ENCODE data around the gene COL13A1. TPM values are rescaled to one million over a fixed set of nuclear protein-coding genes. Genes with fewer than 3 reads are reported as not detected.

The COL13A1 gene
- total and polyA plus RNA-seq, 4 donors: 3.5 to 32.8 (median 11.5) TPM

- Histone ChIP-seq H3K27me3 (ENCODE audit: control insufficient read depth in 1 of 2, insufficient read depth in 2 of 2, low read length in 1 of 2) (no peaks in the 10 kb centered on the region), H3K4me3 (ENCODE audit: low read length in 2 of 2) (no peak overlapping the region), H3K9me3 (ENCODE audit: control insufficient read depth, low read length) (no peaks in the 10 kb centered on the region), H3K36me3 (ENCODE audit: control insufficient read depth in 1 of 2, insufficient read depth in 2 of 2, low read length in 1 of 2) (no peaks in the 10 kb centered on the region), H3K4me1 (ENCODE audit: control insufficient read depth in 1 of 2, insufficient read depth in 2 of 2, low read length in 2 of 2) (no peaks in the 10 kb centered on the region), H3K27ac (ENCODE audit: low read depth in 1 of 2, low read length in 2 of 2) (no peak overlapping the region)
- intact Hi-C loops (cut with DNase I): no loop called here
- DNase-seq (no peak), ATAC-seq (ENCODE audit: low FRiP score) (no peak)
- 58 to 63% methylated on average over 3 of the region's 3 CpGs for WGBS, 2 donors
These were observed 20.1 kb upstream of the COL13A1 start for GRCh38 chr10:69781576-69781975.

- intact Hi-C loops (cut with DNase I): no loop called here
These were observed 18.2 kb upstream of the COL13A1 start for GRCh38 chr10:69783515-69783914.

GRCh38 chr10:69786791-69787190 is 14.9 kb upstream of the COL13A1 start:
- ATAC-seq (ENCODE audit: low FRiP score) (peak; percentile 47), DNase-seq (no peak)
- intact Hi-C loops (cut with DNase I): loop anchor here in 1 of 2 donors (5.0 kb wide), 1 partner anchor 126 kb away; no protein-coding TSS in a partner anchor
- peaks cover 2 to 7% of the 10 kb centered on the region in 2 donors for H3K4me1 ChIP-seq (ENCODE audit: control insufficient read depth in 1 of 2, insufficient read depth in 2 of 2, low read length in 2 of 2)
- H3K27me3 ChIP-seq (ENCODE audit: control insufficient read depth in 1 of 2, insufficient read depth in 2 of 2, low read length in 1 of 2): no peaks in the 10 kb centered on the region
- H3K4me3 ChIP-seq (ENCODE audit: low read length in 2 of 2): no peak overlapping the region
- no peaks in the 10 kb centered on the region for H3K9me3 ChIP-seq (ENCODE audit: control insufficient read depth, low read length)
- no peaks in the 10 kb centered on the region for H3K36me3 ChIP-seq (ENCODE audit: control insufficient read depth in 1 of 2, insufficient read depth in 2 of 2, low read length in 1 of 2)
- 19 to 34% methylated on average over 1 of the region's 1 CpG for WGBS, 2 donors
- H3K27ac ChIP-seq (ENCODE audit: low read depth in 1 of 2, low read length in 2 of 2): peak overlapping the region in 1 of 2 donors; percentile 54

More at GRCh38 chr10:69783515-69783914, 18.2 kb upstream of the COL13A1 start:
- Histone ChIP-seq H3K27me3 (ENCODE audit: control insufficient read depth in 1 of 2, insufficient read depth in 2 of 2, low read length in 1 of 2) (no peaks in the 10 kb centered on the region), H3K27ac (ENCODE audit: low read depth in 1 of 2, low read length in 2 of 2) (no peak overlapping the region), H3K36me3 (ENCODE audit: control insufficient read depth in 1 of 2, insufficient read depth in 2 of 2, low read length in 1 of 2) (no peaks in the 10 kb centered on the region), H3K4me1 (ENCODE audit: control insufficient read depth in 1 of 2, insufficient read depth in 2 of 2, low read length in 2 of 2) (no peaks in the 10 kb centered on the region), H3K4me3 (ENCODE audit: low read length in 2 of 2) (no peak overlapping the region), H3K9me3 (ENCODE audit: control insufficient read depth, low read length) (no peaks in the 10 kb centered on the region)
- 69 to 72% methylated on average over 2 of the region's 2 CpGs for WGBS, 2 donors
- DNase-seq (no peak), ATAC-seq (ENCODE audit: low FRiP score) (no peak)

GRCh38 chr10:69787681-69788080 is 14.0 kb upstream of the COL13A1 start:
- Histone ChIP-seq H3K9me3 (ENCODE audit: control insufficient read depth, low read length) (no peaks in the 10 kb centered on the region), H3K36me3 (ENCODE audit: control insufficient read depth in 1 of 2, insufficient read depth in 2 of 2, low read length in 1 of 2) (no peaks in the 10 kb centered on the region), H3K27ac (ENCODE audit: low read depth in 1 of 2, low read length in 2 of 2) (peak overlapping the region in 1 of 2 donors; percentile 13), H3K4me1 (ENCODE audit: control insufficient read depth in 1 of 2, insufficient read depth in 2 of 2, low read length in 2 of 2) (peaks cover 2 to 7% of the 10 kb centered on the region in 2 donors), H3K4me3 (ENCODE audit: low read length in 2 of 2) (no peak overlapping the region), H3K27me3 (ENCODE audit: control insufficient read depth in 1 of 2, insufficient read depth in 2 of 2, low read length in 1 of 2) (no peaks in the 10 kb centered on the region)
- WGBS, 2 donors: 72 to 79% methylated on average over 6 of the region's 6 CpGs
- ATAC-seq (ENCODE audit: low FRiP score) (no peak), DNase-seq (no peak)
- intact Hi-C loops (cut with DNase I): loop anchor here in 1 of 2 donors (5.0 kb wide), 1 partner anchor 125 kb away; no protein-coding TSS in a partner anchor

GRCh38 chr10:69789164-69789576 is 12.5 kb upstream of the COL13A1 start:
- no peaks in the 10 kb centered on the region for H3K27me3 ChIP-seq (ENCODE audit: control insufficient read depth in 1 of 2, insufficient read depth in 2 of 2, low read length in 1 of 2)
- 33 to 37% methylated on average over 4 of the region's 4 CpGs for WGBS, 2 donors
- no peaks in the 10 kb centered on the region for H3K9me3 ChIP-seq (ENCODE audit: control insufficient read depth, low read length)
- DNase-seq (no peak), ATAC-seq (ENCODE audit: low FRiP score) (peak; percentile 33)
- H3K4me3 ChIP-seq (ENCODE audit: low read length in 2 of 2): no peak overlapping the region
- no peaks in the 10 kb centered on the region for H3K36me3 ChIP-seq (ENCODE audit: control insufficient read depth in 1 of 2, insufficient read depth in 2 of 2, low read length in 1 of 2)
- H3K27ac ChIP-seq (ENCODE audit: low read depth in 1 of 2, low read length in 2 of 2): peak overlapping the region; percentile 62 to 84
- peaks cover 2 to 7% of the 10 kb centered on the region in 2 donors for H3K4me1 ChIP-seq (ENCODE audit: control insufficient read depth in 1 of 2, insufficient read depth in 2 of 2, low read length in 2 of 2)
- intact Hi-C loops (cut with DNase I): loop anchor here in 1 of 2 donors (5.0 kb wide), 1 partner anchor 123 kb away; no protein-coding TSS in a partner anchor

GRCh38 chr10:69791812-69792211 is 9.9 kb upstream of the COL13A1 start:
- no peaks in the 10 kb centered on the region for H3K27me3 ChIP-seq (ENCODE audit: control insufficient read depth in 1 of 2, insufficient read depth in 2 of 2, low read length in 1 of 2)
- no peaks in the 10 kb centered on the region for H3K36me3 ChIP-seq (ENCODE audit: control insufficient read depth in 1 of 2, insufficient read depth in 2 of 2, low read length in 1 of 2)
- DNase-seq (no peak), ATAC-seq (ENCODE audit: low FRiP score) (no peak)
- H3K4me1 ChIP-seq (ENCODE audit: control insufficient read depth in 1 of 2, insufficient read depth in 2 of 2, low read length in 2 of 2): peaks cover 2 to 7% of the 10 kb centered on the region in 2 donors
- peaks cover 2% of the 10 kb centered on the region for H3K9me3 ChIP-seq (ENCODE audit: control insufficient read depth, low read length)
- H3K27ac ChIP-seq (ENCODE audit: low read depth in 1 of 2, low read length in 2 of 2): no peak overlapping the region
- H3K4me3 ChIP-seq (ENCODE audit: low read length in 2 of 2): no peak overlapping the region
- intact Hi-C loops (cut with DNase I): no loop called here
- WGBS, 2 donors: 89 to 99% methylated on average over 5 of the region's 5 CpGs

GRCh38 chr10:69792341-69792740 is 9.4 kb upstream of the COL13A1 start:
- intact Hi-C loops (cut with DNase I): no loop called here
- Histone ChIP-seq H3K27me3 (ENCODE audit: control insufficient read depth in 1 of 2, insufficient read depth in 2 of 2, low read length in 1 of 2) (no peaks in the 10 kb centered on the region), H3K9me3 (ENCODE audit: control insufficient read depth, low read length) (peaks cover 2% of the 10 kb centered on the region), H3K4me1 (ENCODE audit: control insufficient read depth in 1 of 2, insufficient read depth in 2 of 2, low read length in 2 of 2) (peaks cover 2 to 7% of the 10 kb centered on the region in 2 donors), H3K27ac (ENCODE audit: low read depth in 1 of 2, low read length in 2 of 2) (no peak overlapping the region), H3K4me3 (ENCODE audit: low read length in 2 of 2) (no peak overlapping the region), H3K36me3 (ENCODE audit: control insufficient read depth in 1 of 2, insufficient read depth in 2 of 2, low read length in 1 of 2) (no peaks in the 10 kb centered on the region)
- no peak for ATAC-seq (ENCODE audit: low FRiP score)
- WGBS, 2 donors: 0 to 1% methylated on average over 1 of the region's 1 CpG
- no peak for DNase-seq

- no peak overlapping the region for H3K4me3 ChIP-seq (ENCODE audit: low read length in 2 of 2)
- WGBS, 2 donors: 87 to 93% methylated on average over 1 of the region's 1 CpG
- H3K27me3 ChIP-seq (ENCODE audit: control insufficient read depth in 1 of 2, insufficient read depth in 2 of 2, low read length in 1 of 2): no peaks in the 10 kb centered on the region
- ATAC-seq (ENCODE audit: low FRiP score) (no peak), DNase-seq (no peak)
- H3K4me1 ChIP-seq (ENCODE audit: control insufficient read depth in 1 of 2, insufficient read depth in 2 of 2, low read length in 2 of 2): no peaks in the 10 kb centered on the region
- no peaks in the 10 kb centered on the region for H3K36me3 ChIP-seq (ENCODE audit: control insufficient read depth in 1 of 2, insufficient read depth in 2 of 2, low read length in 1 of 2)
- intact Hi-C loops (cut with DNase I): no loop called here
- H3K27ac ChIP-seq (ENCODE audit: low read depth in 1 of 2, low read length in 2 of 2): no peak overlapping the region
- H3K9me3 ChIP-seq (ENCODE audit: control insufficient read depth, low read length): peaks cover 2% of the 10 kb centered on the region
These were observed 7.0 kb upstream of the COL13A1 start for GRCh38 chr10:69794673-69795072.

GRCh38 chr10:69795242-69795934 is 6.3 kb upstream of the COL13A1 start:
- peaks cover 2% of the 10 kb centered on the region for H3K9me3 ChIP-seq (ENCODE audit: control insufficient read depth, low read length)
- ATAC-seq (ENCODE audit: low FRiP score): no peak
- 42 to 99% methylated on average over 1 of the region's 1 CpG for WGBS, 2 donors
- DNase-seq: no peak
- H3K27me3 ChIP-seq (ENCODE audit: control insufficient read depth in 1 of 2, insufficient read depth in 2 of 2, low read length in 1 of 2): no peaks in the 10 kb centered on the region
- no peak overlapping the region for H3K4me3 ChIP-seq (ENCODE audit: low read length in 2 of 2)
- no peak overlapping the region for H3K27ac ChIP-seq (ENCODE audit: low read depth in 1 of 2, low read length in 2 of 2)
- intact Hi-C loops (cut with DNase I): no loop called here
- H3K4me1 ChIP-seq (ENCODE audit: control insufficient read depth in 1 of 2, insufficient read depth in 2 of 2, low read length in 2 of 2): no peaks in the 10 kb centered on the region
- no peaks in the 10 kb centered on the region for H3K36me3 ChIP-seq (ENCODE audit: control insufficient read depth in 1 of 2, insufficient read depth in 2 of 2, low read length in 1 of 2)
